GM12878 (cell line): ENCODE results near the gene PSORS1C1. TPM values are rescaled to one million over a fixed set of nuclear protein-coding genes. Genes with fewer than 3 reads are reported as not detected.

Experiments used
- ATAC-seq: fragments of 200-7000 bp; cut with Tn5 transposase; 3 replicates; pipeline ENCODE4 v1.9.1; 2020; ENCODE audit warnings: mild to moderate bottlenecking, moderate library complexity
- BruUV-seq: library from RNA; stranded (reverse); fragments of 400-500 nt; replicated peaks from 2 replicates; lab custom pipeline; 2021; lab: Mats Ljungman, UMichigan
- CTCF ChIA-PET: fragments of 300-600 bp; sonication (Branson Sonifier 250); formaldehyde crosslinking; extraction: SDS; loops from one replicate; lab custom pipeline; 2021; ENCODE audit warnings: inconsistent platforms; lab: Yijun Ruan, JAX
- POLR2A ChIA-PET: fragments of 350-600 bp; formaldehyde crosslinking; extraction: SDS; loops from one replicate; lab custom pipeline; 2021; ENCODE audit warnings: inconsistent platforms; lab: Charles Lee
- RAD21 ChIA-PET: fragments of 300-600 bp; sonication (Branson Sonifier 250); formaldehyde crosslinking; loops from one replicate; lab custom pipeline; 2023; ENCODE audit warnings: antibody characterized with exemption; ENCODE audit not compliant: unreplicated experiment; lab: Charles Lee
- SMC1A ChIA-PET: fragments of 300-600 bp; sonication (Branson Sonifier 250); formaldehyde crosslinking; loops from one replicate; lab custom pipeline; 2023; ENCODE audit not compliant: unreplicated experiment, uncharacterized antibody; lab: Charles Lee
- DNase-seq: peaks from one replicate; pipeline ENCODE4 v3.0.0-alpha.2; 2011; ENCODE audit warnings: low read depth, low spot score
- FAIRE-seq: peaks from 3 replicates; lab custom pipeline; 2011; peaks lifted over from hg19 to GRCh38; lab: Jason Lieb, UNC
- H2AFZ ChIP-seq: 2 replicates; pipeline ENCODE4 v1.6.0; 2011; ENCODE audit warnings: low read depth, low read length, control low read depth; ENCODE audit not compliant: control insufficient read depth
- H3K27ac ChIP-seq: 2 replicates; pipeline ENCODE4 v1.5.1; 2011; ENCODE audit warnings: control low read depth; ENCODE audit not compliant: control insufficient read depth, insufficient read depth
- H3K27me3 ChIP-seq, 2 experiments: replicated peaks in 1 of 2; 2 replicates each; pipeline versions ENCODE4 v1.6.0 to v1.6.1; 2011; ENCODE audit warnings: low read length in 1 of 2; ENCODE audit not compliant: control insufficient read depth in 2 of 2, insufficient read depth in 2 of 2
- H3K36me3 ChIP-seq, 2 experiments: 2 replicates each; pipeline ENCODE4 v1.5.1; 2011; ENCODE audit warnings: low read length in 1 of 2; ENCODE audit not compliant: control insufficient read depth in 2 of 2, insufficient read depth in 2 of 2
- H3K4me1 ChIP-seq: 2 replicates; pipeline ENCODE4 v1.6.1; 2011; ENCODE audit warnings: mild to moderate bottlenecking, low read length, moderate library complexity, mixed read lengths; ENCODE audit not compliant: control insufficient read depth, insufficient read depth
- H3K4me2 ChIP-seq: 2 replicates; pipeline ENCODE4 v1.6.0; 2011; ENCODE audit warnings: control low read depth; ENCODE audit not compliant: control insufficient read depth, insufficient read depth
- H3K4me3 ChIP-seq: fragments of 200-600 bp; sonication (generic); 2 replicates; pipeline ENCODE4 v1.5.1; 2016
- H3K79me2 ChIP-seq: 2 replicates; pipeline ENCODE4 v1.6.0; 2011; ENCODE audit warnings: low read length; ENCODE audit not compliant: control insufficient read depth, insufficient read depth
- H3K9ac ChIP-seq: 2 replicates; pipeline ENCODE4 v1.8.0; 2011; ENCODE audit warnings: low read length, control low read depth, mixed read lengths; ENCODE audit not compliant: control insufficient read depth, insufficient read depth
- H3K9me3 ChIP-seq: replicated peaks from 3 replicates; pipeline ENCODE4 v1.5.1; 2011; ENCODE audit warnings: mild to moderate bottlenecking, low read length; ENCODE audit not compliant: control insufficient read depth, insufficient read depth
- H4K20me1 ChIP-seq: 2 replicates; pipeline ENCODE4 v1.6.0; 2011; ENCODE audit not compliant: control insufficient read depth, insufficient read depth
- CHD4 ChIP-seq: fragments of 200-600 bp; sonication (generic); IDR thresholded peaks from 2 replicates; pipeline ENCODE4 v1.6.1; 2016; ENCODE audit warnings: mild to moderate bottlenecking
- E2F8 ChIP-seq: fragments of 450-650 bp; IDR thresholded peaks from 2 replicates; pipeline ENCODE4 v1.6.1; 2018; ENCODE audit warnings: mild to moderate bottlenecking, low read depth, moderate library complexity; ENCODE audit not compliant: partially characterized antibody
- EED ChIP-seq: sonication (generic); IDR thresholded peaks from 2 replicates; pipeline ENCODE4 v1.6.1; 2016; ENCODE audit warnings: antibody characterized with exemption, low read depth
- JUND ChIP-seq: IDR thresholded peaks from 2 replicates; pipeline ENCODE4 v1.6.1; 2012; ENCODE audit warnings: low read depth, mild to moderate bottlenecking, low read length, improper control_type of control experiment, moderate library complexity
- whole genome bisulfite sequencing: methylation state at CpG from one replicate; pipeline ENCODE4 v1.1.6; 2016; ENCODE audit warnings: low lambda C conversion rate; ENCODE audit not compliant: insufficient replicate concordance, insufficient coverage; ENCODE audit errors: missing lambda C conversion rate; 5-methylcytosine and 5-hydroxymethylcytosine counted together
- in situ Hi-C: fragments of 300-500 bp; cut with MboI; formaldehyde crosslinking; loops from 9 replicates; pipeline ENCODE4 v1.14.3; 2018; ENCODE audit warnings: mixed read lengths
- intact Hi-C: fragments of 100-400 bp; cut with micrococcal nuclease; formaldehyde crosslinking; loops from one replicate; pipeline ENCODE4 v1.14.2; 2022; ENCODE audit not compliant: unreplicated experiment
- polyA plus RNA-seq, 11 experiments: library from polyadenylated mRNA; depleted of rRNA in 4 of 11; unstranded in 6 of 11; stranded (reverse) in 5 of 11; fragments of >200 nt; fragmentation: Nextera tagmentation in 4 of 11; fragmentation: Illumina TruSeq in 1 of 11; extraction: Ambion mirVana in 4 of 11; extraction: Trizol in 1 of 11; gene quantifications; 1 replicate in 1 of 11; 2 replicates in 10 of 11; pipeline versions ENCODE4 v1.2.1 to v1.2.3, GENCODE V29; 2011 to 2016; ENCODE audit warnings: inconsistent platforms in 2 of 11, missing spikeins in 2 of 11, low read depth in 1 of 11
- total RNA-seq, 4 experiments: library from RNA; depleted of rRNA in 3 of 4; stranded (reverse); fragments of >200 nt in 3 of 4; fragmentation: Illumina TruSeq in 1 of 4; extraction: Trizol in 1 of 4; gene quantifications; 2 replicates each; pipeline versions ENCODE4 v1.2.1 to v1.2.3, GENCODE V29; 2013 to 2021

The PSORS1C1 gene
- total and polyA plus RNA-seq, 10 of the 15 experiments (the other 5 are each of a cell fraction or from before 2014, with no cell fraction given) = 0.13 to 1.00 (median 0.20) TPM; not detected in 5

GRCh38 chr6:31144970-31145340 is 30.4 kb downstream of the PSORS1C1 start:
- in situ Hi-C loops = no loop called here
- no peak overlapping the region for H3K27ac ChIP-seq
- no peaks in the 10 kb centered on the region for H3K9me3 ChIP-seq
- no peak overlapping the region for H3K4me2 ChIP-seq
- intact Hi-C loops = no loop called here
- TF ChIP-seq CHD4 = no peak
- no peak for TF ChIP-seq JUND
- TF ChIP-seq E2F8 = no peak
- no peak for TF ChIP-seq EED
- no peaks in the 10 kb centered on the region for H4K20me1 ChIP-seq
- H3K36me3 ChIP-seq = peaks cover 0 to 4% of the 10 kb centered on the region in 2 experiments; a peak in 1 of 4 replicates
- ChIA-PET POLR2A (interaction anchor here (1.2 to 1.3 kb wide), 2 partner anchors 20 to 58 kb away, joined by 3 read pairs; no protein-coding TSS in a partner anchor), RAD21 (no interaction called here), SMC1A (interaction anchor here (2.0 kb wide), 1 partner anchor 47 kb away, joined by 10 read pairs; no protein-coding TSS in a partner anchor), CTCF (interaction anchor here (1.0 to 22.9 kb wide), 4 partner anchors 15 to 221 kb away, joined by 3 to 326 read pairs (median 4); no protein-coding TSS in a partner anchor)
- peaks cover 4% of the 10 kb centered on the region; the same call in 1 of the 2 replicates for H3K4me1 ChIP-seq
- ATAC-seq (no peak), DNase-seq (no peak), FAIRE-seq (no peak)
- no peaks in the 10 kb centered on the region for H3K27me3 ChIP-seq
- no peak overlapping the region for H3K4me3 ChIP-seq
- BruUV-seq = no TSS peak
- 80% methylated on average over 11 of the region's 11 CpGs for WGBS
- H3K9ac ChIP-seq = no peak overlapping the region
- H2AFZ ChIP-seq = no peak overlapping the region
- no peaks in the 10 kb centered on the region for H3K79me2 ChIP-seq
